GM12865 (cell line): ENCODE data around the gene LRRC42.

Experiments used
- DNase-seq: peaks from one replicate; pipeline ENCODE4 v3.0.0; 2010; ENCODE audit warnings: low read depth
- H3K4me3 ChIP-seq: 2 replicates; pipeline ENCODE4 v1.5.1; 2011; ENCODE audit warnings: mild to moderate bottlenecking, low read depth, low read length, control low read depth
- TF ChIP-seq, protein P1 (sequence below): IDR thresholded peaks from 2 replicates; pipeline ENCODE4 v1.5.1; 2011; ENCODE audit warnings: low read length, control low read depth, low read depth, inconsistent platforms; ENCODE audit not compliant: insufficient read depth; ENCODE audit errors: missing control alignments

LRRC42 gene

DNA sequence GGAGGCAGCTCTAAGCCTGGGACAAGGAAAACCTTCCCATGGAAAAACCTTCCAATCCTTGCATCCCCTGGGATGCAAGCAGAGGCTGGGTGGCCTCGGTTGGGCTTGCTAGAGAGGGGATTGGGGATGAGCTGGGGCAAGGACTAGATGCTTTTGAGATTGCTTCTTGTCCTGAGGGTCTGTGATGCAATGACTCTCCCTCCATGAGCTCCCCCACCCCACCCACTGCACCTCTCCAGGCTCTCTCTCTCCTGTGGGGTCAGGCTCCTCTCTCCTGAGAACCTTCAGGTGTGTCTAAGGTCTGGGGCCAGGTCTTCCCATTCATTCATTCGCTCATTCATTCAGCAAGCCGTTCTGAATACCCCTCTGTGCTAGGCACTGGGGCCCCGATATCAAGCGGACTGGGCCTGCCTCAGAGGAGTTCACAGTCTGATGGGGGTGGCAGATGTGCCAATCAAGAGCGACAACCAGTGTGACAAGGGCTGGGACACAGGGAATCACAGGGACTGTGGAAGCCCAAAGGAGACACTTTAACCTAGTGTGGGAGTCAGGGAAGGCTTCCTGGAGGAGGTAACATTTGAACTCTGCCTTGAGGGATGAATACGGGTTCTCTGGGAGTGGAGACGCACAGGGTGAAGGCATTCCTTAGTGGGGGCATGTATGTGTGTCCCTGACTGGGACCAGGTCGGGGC lies 65.3 kb downstream of the LRRC42 start:
- H3K4me3 ChIP-seq, result no peak overlapping the region
- TF ChIP-seq, protein P1, sequence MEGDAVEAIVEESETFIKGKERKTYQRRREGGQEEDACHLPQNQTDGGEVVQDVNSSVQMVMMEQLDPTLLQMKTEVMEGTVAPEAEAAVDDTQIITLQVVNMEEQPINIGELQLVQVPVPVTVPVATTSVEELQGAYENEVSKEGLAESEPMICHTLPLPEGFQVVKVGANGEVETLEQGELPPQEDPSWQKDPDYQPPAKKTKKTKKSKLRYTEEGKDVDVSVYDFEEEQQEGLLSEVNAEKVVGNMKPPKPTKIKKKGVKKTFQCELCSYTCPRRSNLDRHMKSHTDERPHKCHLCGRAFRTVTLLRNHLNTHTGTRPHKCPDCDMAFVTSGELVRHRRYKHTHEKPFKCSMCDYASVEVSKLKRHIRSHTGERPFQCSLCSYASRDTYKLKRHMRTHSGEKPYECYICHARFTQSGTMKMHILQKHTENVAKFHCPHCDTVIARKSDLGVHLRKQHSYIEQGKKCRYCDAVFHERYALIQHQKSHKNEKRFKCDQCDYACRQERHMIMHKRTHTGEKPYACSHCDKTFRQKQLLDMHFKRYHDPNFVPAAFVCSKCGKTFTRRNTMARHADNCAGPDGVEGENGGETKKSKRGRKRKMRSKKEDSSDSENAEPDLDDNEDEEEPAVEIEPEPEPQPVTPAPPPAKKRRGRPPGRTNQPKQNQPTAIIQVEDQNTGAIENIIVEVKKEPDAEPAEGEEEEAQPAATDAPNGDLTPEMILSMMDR, result no peak
- DNase-seq, result no peak

DNA sequence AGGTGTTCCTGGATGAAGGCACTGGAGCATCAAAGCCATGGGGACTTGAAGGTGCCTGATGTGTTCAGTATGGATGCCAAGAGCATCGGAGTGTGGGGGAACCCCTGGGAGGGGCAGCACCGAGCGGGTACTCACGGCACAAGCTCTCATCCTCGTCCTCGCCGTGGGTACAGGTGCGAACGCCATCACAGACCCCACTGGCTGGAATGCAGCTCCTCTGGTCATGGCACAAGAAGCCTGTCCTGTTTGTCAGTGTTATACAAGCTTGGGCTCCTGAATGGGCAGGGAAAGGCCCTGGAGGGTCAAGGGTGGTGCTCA lies 65.8 kb downstream of the LRRC42 start:
- no peak overlapping the region for H3K4me3 ChIP-seq
- no peak for DNase-seq
- TF ChIP-seq, protein P1, result no peak

DNA sequence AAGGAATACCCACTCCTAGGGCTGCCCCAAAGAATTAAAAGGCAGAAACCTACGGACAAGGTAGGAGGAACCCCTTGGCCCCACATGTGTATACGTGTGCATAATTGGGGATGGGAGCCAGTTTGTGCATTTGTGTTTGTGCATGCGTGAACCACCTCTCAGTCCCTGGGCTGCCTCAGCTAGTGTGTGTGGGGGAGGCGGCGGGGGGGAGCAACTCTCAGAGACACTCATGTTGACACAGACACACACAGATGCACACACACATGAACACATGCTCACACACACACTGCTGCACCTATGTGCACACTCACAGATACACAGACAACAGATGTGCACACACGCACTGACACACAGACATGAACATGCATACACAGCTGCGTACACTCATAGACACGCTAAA lies 66.7 kb downstream of the LRRC42 start:
- TF ChIP-seq, protein P1, result no peak
- DNase-seq, result no peak
- H3K4me3 ChIP-seq, result no peak overlapping the region

DNA sequence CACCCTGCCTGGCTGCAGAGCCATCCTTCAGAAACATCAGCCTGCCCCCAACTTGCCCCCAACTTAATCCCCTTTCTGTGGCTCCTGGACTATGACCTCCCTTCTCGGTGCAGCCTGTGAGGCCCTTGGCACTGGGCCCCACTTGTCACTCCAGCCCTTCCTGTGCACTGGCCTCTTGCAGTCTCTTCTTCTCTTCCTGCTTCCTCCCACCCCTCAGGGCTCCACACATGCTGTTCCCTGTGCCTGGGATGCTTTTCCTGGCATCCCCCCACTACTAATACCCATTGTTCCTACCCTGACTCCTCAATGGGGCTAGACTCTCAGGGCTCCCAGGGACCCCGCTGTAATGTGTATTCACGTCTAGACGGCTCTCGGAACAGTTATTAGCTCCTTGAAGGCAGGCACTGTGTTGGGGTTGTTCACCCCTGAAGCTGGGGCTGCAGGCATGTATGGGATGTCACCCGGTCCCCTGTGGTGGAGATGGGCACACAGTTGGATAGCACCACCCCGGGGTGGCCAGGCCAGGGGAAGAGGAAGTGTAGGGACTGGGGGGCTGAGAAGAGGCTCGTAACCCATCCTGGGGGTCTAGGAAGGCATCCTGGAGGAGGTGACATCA lies 67.4 kb downstream of the LRRC42 start:
- DNase-seq, result no peak
- TF ChIP-seq, protein P1, result no peak
- no peak overlapping the region for H3K4me3 ChIP-seq

DNA sequence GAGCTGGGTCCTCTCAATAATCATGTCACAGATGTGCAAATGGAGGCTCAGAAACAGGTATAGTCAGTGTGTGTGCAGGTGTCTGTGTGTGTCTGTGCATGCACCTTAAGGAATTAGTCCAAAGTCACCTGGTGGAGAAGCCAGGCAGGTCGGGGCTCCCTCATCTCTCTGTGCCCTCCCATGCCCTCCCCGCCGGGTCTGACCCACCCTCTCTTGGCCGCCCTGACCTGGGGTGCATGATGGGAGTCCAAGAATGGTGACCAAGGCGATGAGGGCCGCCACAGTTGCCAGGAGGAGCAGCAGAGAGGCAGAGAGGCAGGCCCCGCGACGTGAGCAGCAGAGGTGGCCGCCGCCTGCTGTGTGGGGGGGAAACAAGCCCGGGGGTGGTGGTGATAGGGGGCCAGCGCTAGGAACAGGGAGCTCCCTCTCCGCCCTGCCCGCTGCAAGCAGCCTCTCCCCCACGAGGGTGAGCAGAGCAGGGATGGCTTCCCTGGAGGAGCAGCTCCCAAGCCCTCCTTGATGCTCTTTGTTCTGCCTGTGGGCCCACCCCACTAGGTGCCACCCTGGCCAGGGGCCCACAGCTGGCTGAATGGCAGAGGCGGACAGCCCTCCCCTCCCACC lies 68.0 kb downstream of the LRRC42 start:
- no peak for DNase-seq
- H3K4me3 ChIP-seq, result no peak overlapping the region
- TF ChIP-seq, protein P1, result no peak

DNA sequence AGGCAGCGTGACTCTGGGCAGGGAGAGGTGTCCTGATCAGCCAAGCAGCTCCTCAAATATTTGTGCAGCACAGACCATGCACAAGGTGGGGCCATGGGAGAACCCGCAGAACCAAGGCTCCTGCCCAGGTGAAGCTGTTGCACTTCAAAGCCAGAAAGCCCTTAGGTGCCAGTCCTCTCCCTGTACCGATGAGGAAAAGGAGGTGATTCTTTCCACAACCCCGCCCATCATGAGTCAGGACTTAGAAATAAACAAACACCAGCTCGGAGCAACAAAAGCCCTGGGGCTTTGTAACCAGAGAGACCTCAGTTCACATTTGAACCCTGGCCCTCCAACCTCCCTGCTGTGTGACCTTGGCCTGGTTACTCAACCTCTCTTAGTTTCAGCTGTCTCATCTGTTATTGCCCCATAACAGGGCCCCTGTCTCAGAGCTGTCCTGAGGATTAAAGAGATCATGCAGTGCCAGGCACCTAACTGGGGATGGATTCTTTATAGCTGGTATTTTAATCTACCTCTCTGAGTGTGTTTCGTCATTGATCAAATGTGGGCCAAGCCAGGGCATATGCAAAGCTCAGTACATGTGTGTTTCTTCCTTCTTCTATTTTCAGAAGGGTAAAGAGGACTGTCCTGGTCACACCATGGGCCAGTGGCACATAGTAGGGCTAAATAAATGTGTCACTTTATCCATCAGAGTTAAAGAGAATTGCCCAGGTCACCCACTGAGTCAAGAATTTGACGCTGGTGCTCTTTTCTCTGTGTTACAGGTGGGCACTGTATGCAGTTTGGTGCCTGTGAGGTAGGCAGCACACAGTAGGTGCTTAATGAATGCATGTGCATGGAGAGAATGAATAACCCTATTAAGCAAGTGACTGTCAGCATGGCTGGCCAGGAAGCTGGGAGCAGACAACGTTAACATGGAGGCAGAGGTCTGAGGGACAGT lies 70.5 kb downstream of the LRRC42 start:
- DNase-seq, result no peak
- H3K4me3 ChIP-seq, result no peak overlapping the region
- TF ChIP-seq, protein P1, result no peak
